GM18511 (cell line): ENCODE data around the gene DENND4A.
"Not testable (repeated sequence)": the region's sequence is repeated elsewhere in the genome, so short reads cannot be mapped to it uniquely, and the experiment has no call there.

Source experiments
- ATAC-seq: cut with Tn5 transposase; IDR thresholded peaks from one replicate; pipeline ENCODE4 v1.9.1; 2021; ENCODE audit warnings: mild to moderate bottlenecking, moderate library complexity; ENCODE audit not compliant: unreplicated experiment

The DENND4A gene

GRCh38 chr15:65761210-65761926 lies 30.7 kb downstream of the DENND4A start:
- no peak for ATAC-seq

- no peak for ATAC-seq
Observed at GRCh38 chr15:65759441-65759840, 32.7 kb downstream of the DENND4A start.

- no peak for ATAC-seq
Observed at GRCh38 chr15:65758242-65758641, 33.9 kb downstream of the DENND4A start.

GRCh38 chr15:65757256-65757655 lies 34.8 kb downstream of the DENND4A start:
- no peak for ATAC-seq

GRCh38 chr15:65752151-65752700 lies 39.9 kb downstream of the DENND4A start:
- no peak for ATAC-seq

GRCh38 chr15:65751431-65751830 lies 40.7 kb downstream of the DENND4A start:
- ATAC-seq: no peak

- ATAC-seq: no peak
Observed at GRCh38 chr15:65747265-65747664, 44.8 kb downstream of the DENND4A start.

GRCh38 chr15:65743637-65744252 lies 48.3 kb downstream of the DENND4A start:
- ATAC-seq: no peak

GRCh38 chr15:65740148-65740547 lies 51.9 kb downstream of the DENND4A start:
- ATAC-seq: no peak

- ATAC-seq: no peak
Observed at GRCh38 chr15:65738649-65739048, 53.4 kb downstream of the DENND4A start.

- not testable (repeated sequence) for ATAC-seq
Observed at GRCh38 chr15:65733599-65733998, 58.5 kb downstream of the DENND4A start.

- no peak for ATAC-seq
Observed at GRCh38 chr15:65732698-65733097, 59.4 kb downstream of the DENND4A start.

- ATAC-seq: no peak
Observed at GRCh38 chr15:65731926-65732325, 60.2 kb downstream of the DENND4A start.

GRCh38 chr15:65730549-65731172 lies 61.4 kb downstream of the DENND4A start:
- ATAC-seq: no peak

- no peak for ATAC-seq
Observed at GRCh38 chr15:65724464-65725215, 67.5 kb downstream of the DENND4A start.

GRCh38 chr15:65723876-65724275 lies 68.2 kb downstream of the DENND4A start:
- ATAC-seq: no peak

GRCh38 chr15:65722191-65722590 lies 69.9 kb downstream of the DENND4A start:
- ATAC-seq: no peak

GRCh38 chr15:65712415-65712814 lies 79.7 kb downstream of the DENND4A start:
- no peak for ATAC-seq

GRCh38 chr15:65695081-65695480 lies 97.0 kb downstream of the DENND4A start:
- no peak for ATAC-seq

GRCh38 chr15:65690778-65691177 lies 101.3 kb downstream of the DENND4A start:
- ATAC-seq: no peak

- no peak for ATAC-seq
Observed at GRCh38 chr15:65690173-65690572, 101.9 kb downstream of the DENND4A start.
